GM12873 (cell line): ENCODE results near the gene DENND4A.

Experiments
- TF ChIP-seq, protein P1 (sequence below): IDR thresholded peaks from 2 replicates; pipeline ENCODE4 v1.5.1; 2012; ENCODE audit warnings: low read depth, mild to moderate bottlenecking, moderate library complexity, low read length, control low read depth; ENCODE audit not compliant: insufficient read depth; ENCODE audit errors: missing control alignments

Gene DENND4A

DNA sequence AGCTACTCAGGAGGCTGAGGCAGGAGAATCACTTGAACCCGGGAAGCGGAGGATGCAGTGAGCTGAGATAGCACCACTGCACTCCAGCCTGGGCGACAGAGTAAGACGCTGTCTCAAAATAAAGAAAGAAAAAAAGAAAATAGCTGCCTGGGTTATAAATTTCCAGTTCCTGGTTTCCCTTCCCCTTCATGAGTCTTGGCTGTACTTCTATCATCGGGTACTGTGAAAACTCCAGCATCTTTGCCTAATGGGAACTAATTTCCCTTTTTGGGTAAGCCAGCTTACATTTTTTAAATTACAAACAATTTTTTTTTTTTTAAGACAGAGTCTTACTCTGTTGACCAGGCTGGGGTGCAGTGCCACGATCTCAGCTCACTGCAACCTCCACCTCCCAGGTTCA, 15.0 kb downstream of the DENND4A start:
- TF ChIP-seq, protein P1, sequence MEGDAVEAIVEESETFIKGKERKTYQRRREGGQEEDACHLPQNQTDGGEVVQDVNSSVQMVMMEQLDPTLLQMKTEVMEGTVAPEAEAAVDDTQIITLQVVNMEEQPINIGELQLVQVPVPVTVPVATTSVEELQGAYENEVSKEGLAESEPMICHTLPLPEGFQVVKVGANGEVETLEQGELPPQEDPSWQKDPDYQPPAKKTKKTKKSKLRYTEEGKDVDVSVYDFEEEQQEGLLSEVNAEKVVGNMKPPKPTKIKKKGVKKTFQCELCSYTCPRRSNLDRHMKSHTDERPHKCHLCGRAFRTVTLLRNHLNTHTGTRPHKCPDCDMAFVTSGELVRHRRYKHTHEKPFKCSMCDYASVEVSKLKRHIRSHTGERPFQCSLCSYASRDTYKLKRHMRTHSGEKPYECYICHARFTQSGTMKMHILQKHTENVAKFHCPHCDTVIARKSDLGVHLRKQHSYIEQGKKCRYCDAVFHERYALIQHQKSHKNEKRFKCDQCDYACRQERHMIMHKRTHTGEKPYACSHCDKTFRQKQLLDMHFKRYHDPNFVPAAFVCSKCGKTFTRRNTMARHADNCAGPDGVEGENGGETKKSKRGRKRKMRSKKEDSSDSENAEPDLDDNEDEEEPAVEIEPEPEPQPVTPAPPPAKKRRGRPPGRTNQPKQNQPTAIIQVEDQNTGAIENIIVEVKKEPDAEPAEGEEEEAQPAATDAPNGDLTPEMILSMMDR = no peak

DNA sequence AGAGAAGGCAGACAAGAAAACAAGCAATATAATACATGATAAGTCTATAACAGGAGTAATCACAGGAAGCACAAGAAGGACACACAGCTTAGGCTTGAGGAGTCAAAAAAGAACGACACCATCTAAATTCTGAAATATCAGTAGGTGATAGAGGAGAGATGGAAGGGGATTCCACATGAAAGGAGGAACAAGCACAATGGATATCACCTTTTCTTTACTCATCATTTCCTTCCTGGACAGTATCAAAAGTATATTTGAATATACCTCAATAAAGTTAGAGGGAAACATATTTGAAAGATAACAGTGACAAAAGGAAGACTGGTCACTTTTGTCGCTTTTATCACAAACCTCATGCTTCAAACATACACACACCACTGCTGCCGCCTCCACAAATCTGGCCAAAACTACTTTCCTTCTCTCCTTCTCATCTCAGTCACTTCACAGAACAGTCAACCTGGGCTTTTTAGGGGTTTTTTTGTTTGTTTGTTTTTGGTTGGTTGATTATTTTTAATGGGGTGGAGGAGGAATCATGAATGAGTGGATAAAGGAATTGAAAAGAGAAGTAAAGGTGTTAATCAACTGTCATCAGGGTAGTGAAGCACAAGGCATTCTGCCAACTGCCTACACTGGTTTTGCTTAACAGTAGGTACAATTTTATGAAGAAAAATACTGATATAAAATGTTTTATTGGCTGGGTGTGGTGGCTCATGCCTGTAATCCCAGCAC, 18.5 kb downstream of the DENND4A start:
- TF ChIP-seq, protein P1 = no peak

DNA sequence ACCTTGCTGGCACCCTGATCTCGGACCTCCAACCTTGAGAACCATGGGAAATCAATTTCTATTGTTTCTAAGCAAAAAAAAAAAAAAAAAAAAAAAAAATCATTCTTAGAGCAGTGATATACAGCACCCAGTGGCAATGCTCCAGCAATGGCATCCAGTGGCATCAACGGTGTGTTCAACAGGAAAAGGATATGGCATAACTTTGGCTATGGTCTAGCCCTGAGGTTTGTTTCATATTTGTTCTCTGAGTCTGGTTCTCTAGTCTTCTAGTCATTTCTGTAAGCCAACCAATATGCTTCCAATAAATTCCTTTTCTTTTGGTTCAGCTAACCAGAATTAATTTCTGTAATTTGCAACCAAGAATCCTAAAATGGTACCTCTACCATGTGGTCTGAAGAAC, 19.2 kb downstream of the DENND4A start:
- TF ChIP-seq, protein P1 = no peak

DNA sequence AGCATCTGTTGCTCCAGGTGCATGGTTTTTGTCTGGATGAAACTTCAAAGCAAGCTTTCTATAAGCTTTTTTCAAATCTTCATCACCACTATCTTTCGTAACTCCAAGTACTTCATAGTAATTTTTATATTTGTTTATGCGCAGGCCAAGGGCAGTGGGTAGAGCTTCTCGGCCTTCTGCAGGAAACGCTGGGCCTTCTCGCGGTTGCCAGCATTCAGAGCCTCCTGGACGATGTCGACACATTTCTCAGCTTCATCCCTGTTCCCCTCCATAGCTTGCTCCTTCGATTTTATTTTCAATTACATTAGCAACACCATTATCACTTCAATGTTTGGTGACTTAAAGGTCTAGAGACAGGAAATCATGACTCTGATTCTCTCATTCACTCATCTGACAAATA, 20.2 kb downstream of the DENND4A start:
- TF ChIP-seq, protein P1 = no peak

DNA sequence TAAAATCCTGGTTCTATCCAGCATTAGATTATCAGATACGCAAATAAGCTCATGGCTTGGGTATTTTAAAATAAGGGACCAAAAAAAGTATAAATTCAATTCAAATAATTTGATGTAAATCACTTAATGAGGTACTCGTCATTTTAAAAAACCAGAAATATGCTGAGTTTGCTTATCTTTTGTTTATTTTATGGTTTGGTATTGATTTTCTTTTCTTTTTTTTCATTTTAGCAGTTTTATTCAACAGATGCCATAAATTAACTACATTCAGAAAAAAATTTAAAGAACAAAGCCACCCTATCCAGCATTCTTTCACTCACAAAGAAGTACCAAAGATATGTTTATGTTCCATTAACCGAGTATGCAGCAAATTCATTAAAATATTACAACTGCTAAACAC, 22.6 kb downstream of the DENND4A start:
- TF ChIP-seq, protein P1 = no peak

DNA sequence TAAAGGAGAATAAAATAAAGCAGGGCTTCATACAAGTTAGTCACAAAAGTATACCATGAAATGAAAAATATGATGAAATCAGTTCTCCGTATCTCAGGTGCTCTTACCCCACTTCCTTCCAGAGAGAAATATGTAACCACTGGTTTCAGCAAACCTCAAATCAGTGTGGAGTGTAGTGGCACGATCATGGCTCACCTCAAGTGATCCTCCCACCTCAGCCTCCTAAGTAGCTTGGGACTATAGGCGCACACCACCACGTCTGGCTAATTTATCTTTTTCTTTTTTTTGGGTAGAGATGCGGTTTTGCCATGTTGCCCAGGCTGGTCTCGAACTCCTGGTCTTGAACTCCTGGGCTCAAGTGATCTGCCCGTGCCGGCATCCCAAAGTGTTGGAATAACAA, 24.2 kb downstream of the DENND4A start:
- TF ChIP-seq, protein P1 = no peak

DNA sequence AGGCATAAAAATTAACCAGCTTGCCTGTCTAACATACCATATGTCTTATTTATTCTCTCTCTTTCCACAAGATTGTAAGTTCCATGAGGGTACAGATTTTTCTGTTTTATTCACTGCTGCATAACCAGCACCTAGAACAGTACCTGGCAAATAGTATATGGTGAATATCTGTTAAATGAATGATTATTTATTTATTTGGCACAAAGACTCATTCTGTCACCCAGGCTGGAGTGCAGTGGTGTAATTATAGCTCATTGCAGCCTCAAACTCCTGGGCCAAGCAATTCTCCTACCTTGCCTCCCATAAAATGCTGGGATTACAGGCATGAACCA, 24.9 kb downstream of the DENND4A start:
- TF ChIP-seq, protein P1 = no peak
